ENCODE data around the gene ADAM10.

- TF ChIP-seq CTCF (tag by site-specific recombination; IDR thresholded peaks at IDR 0.05) = no peak
- TF ChIP-seq ZNF501 (tag by site-specific recombination; IDR thresholded peaks at IDR 0.05) = no peak
- no peak for TF ChIP-seq ZFP37 (tag by site-specific recombination; IDR thresholded peaks at IDR 0.05)
- no peak for TF ChIP-seq ZNF670 (tag by site-specific recombination; IDR thresholded peaks at IDR 0.05; ENCODE audit: low read depth)
- no peak for TF ChIP-seq ZBTB20 (tag by site-specific recombination; IDR thresholded peaks at IDR 0.05)
- TF ChIP-seq ZBTB1 (tag by site-specific recombination; IDR thresholded peaks at IDR 0.05) = no peak
- no peak for TF ChIP-seq REST (tag by site-specific recombination; IDR thresholded peaks at IDR 0.05)
- no peak for TF ChIP-seq ZNF248 (tag by site-specific recombination; IDR thresholded peaks at IDR 0.05)
- TF ChIP-seq ZNF239 (tag by site-specific recombination; IDR thresholded peaks at IDR 0.05) = no peak
- TF ChIP-seq, protein P1, sequence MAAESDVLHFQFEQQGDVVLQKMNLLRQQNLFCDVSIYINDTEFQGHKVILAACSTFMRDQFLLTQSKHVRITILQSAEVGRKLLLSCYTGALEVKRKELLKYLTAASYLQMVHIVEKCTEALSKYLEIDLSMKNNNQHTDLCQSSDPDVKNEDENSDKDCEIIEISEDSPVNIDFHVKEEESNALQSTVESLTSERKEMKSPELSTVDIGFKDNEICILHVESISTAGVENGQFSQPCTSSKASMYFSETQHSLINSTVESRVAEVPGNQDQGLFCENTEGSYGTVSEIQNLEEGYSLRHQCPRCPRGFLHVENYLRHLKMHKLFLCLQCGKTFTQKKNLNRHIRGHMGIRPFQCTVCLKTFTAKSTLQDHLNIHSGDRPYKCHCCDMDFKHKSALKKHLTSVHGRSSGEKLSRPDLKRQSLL (tag by site-specific recombination; IDR thresholded peaks at IDR 0.05) = no peak
- TF ChIP-seq ZNF221 (tag by site-specific recombination; IDR thresholded peaks at IDR 0.05; ENCODE audit: borderline replicate concordance) = no peak
- no peak for TF ChIP-seq ZEB2 (tag by site-specific recombination; IDR thresholded peaks at IDR 0.05)
- TF ChIP-seq BCL11A (tag by site-specific recombination; IDR thresholded peaks at IDR 0.05; ENCODE audit: low read depth) = no peak
These were observed 70.8 kb downstream of the ADAM10 start for GRCh38 chr15:58678683-58679082.

Measured in HEK293 (cell line).